A375 (cell line): ENCODE data around the gene OR4A47. TPM values are rescaled to one million over a fixed set of nuclear protein-coding genes. Genes with fewer than 3 reads are reported as not detected.

Source experiments
- total RNA-seq: library from RNA; depleted of rRNA; stranded (reverse); fragments of >200 nt; shearing (Covaris generic); gene quantifications from 2 replicates; pipeline ENCODE4 v1.2.3, GENCODE V29; 2014; rRNA removed

The OR4A47 gene
- total RNA-seq = not detected in 2 replicates

GRCh38 chr11:48488493-48488892 is at the start of gene OR4A47:
Gene OR4A47 (plus strand): TSS chr11:48488793. CDS start chr11:48488793, 0 bp downstream.

Other genes with a start within 250 kb of the OR4A47 start
- not detected in 2 replicates for gene OR4X2, start 243.7 kb upstream of the OR4A47 start, total RNA-seq
- gene OR4X1, start 224.9 kb upstream of the OR4A47 start, total RNA-seq = not detected in 2 replicates
- not detected in 2 replicates for gene OR4S1, start 182.6 kb upstream of the OR4A47 start, total RNA-seq
- not detected in 2 replicates for gene OR4C3, start 163.9 kb upstream of the OR4A47 start, total RNA-seq
- gene OR4C5, start 122.3 kb upstream of the OR4A47 start, total RNA-seq = not detected in 2 replicates